ENCODE results near the gene RPL13. TPM values are rescaled to one million over a fixed set of nuclear protein-coding genes. Genes with fewer than 3 reads are reported as not detected.

Gene RPL13
- total and polyA plus RNA-seq, 10 of the 15 experiments (the other 5 are each of a cell fraction or from before 2014, with no cell fraction given) = 386 to 9,428 (median 2,486) TPM

DNA sequence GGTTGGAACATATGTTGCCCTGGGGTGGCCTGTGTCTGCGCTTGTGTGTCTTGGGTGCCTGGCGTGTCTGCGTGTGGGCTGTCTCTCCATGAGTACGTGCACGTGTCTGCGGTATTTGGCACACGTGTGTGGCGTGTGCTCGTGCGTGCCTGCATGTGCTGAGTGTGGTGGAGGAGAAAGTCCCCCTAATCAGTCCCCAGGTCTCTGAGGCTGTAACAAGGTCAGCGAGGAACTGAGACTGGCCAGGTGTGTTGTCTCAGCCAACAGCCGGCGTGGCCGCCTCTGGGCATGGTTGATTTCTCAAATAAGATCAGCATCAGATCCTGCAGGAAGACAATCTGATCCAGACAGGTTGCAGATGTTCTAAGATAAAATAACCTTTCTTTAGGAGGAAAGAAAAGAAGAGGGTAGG, 11.6 kb downstream of the RPL13 start (continued):
- TF ChIP-seq, protein P1, sequence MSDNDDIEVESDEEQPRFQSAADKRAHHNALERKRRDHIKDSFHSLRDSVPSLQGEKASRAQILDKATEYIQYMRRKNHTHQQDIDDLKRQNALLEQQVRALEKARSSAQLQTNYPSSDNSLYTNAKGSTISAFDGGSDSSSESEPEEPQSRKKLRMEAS (IDR thresholded peaks at IDR 0.05; ENCODE audit: low read depth, low read length) = no peak
- no peak for TF ChIP-seq POLR2A (IDR thresholded peaks at IDR 0.05; ENCODE audit: low read depth, low read length)
- TF ChIP-seq TCF12 (IDR thresholded peaks at IDR 0.05; ENCODE audit: low read depth, low read length) = peak; percentile 83
- TF ChIP-seq, protein P2, sequence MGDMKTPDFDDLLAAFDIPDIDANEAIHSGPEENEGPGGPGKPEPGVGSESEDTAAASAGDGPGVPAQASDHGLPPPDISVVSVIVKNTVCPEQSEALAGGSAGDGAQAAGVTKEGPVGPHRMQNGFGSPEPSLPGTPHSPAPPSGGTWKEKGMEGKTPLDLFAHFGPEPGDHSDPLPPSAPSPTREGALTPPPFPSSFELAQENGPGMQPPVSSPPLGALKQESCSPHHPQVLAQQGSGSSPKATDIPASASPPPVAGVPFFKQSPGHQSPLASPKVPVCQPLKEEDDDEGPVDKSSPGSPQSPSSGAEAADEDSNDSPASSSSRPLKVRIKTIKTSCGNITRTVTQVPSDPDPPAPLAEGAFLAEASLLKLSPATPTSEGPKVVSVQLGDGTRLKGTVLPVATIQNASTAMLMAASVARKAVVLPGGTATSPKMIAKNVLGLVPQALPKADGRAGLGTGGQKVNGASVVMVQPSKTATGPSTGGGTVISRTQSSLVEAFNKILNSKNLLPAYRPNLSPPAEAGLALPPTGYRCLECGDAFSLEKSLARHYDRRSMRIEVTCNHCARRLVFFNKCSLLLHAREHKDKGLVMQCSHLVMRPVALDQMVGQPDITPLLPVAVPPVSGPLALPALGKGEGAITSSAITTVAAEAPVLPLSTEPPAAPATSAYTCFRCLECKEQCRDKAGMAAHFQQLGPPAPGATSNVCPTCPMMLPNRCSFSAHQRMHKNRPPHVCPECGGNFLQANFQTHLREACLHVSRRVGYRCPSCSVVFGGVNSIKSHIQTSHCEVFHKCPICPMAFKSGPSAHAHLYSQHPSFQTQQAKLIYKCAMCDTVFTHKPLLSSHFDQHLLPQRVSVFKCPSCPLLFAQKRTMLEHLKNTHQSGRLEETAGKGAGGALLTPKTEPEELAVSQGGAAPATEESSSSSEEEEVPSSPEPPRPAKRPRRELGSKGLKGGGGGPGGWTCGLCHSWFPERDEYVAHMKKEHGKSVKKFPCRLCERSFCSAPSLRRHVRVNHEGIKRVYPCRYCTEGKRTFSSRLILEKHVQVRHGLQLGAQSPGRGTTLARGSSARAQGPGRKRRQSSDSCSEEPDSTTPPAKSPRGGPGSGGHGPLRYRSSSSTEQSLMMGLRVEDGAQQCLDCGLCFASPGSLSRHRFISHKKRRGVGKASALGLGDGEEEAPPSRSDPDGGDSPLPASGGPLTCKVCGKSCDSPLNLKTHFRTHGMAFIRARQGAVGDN (IDR thresholded peaks at IDR 0.05) = peak; percentile 26; the same call in 1 of the 2 replicates
- 0 out of 2 replicates have a peak, but pooled peaks have one; percentile 42 for TF ChIP-seq TCF3 (IDR thresholded peaks at IDR 0.05; ENCODE audit: borderline replicate concordance, insufficient read depth, low read depth, low read length)

DNA sequence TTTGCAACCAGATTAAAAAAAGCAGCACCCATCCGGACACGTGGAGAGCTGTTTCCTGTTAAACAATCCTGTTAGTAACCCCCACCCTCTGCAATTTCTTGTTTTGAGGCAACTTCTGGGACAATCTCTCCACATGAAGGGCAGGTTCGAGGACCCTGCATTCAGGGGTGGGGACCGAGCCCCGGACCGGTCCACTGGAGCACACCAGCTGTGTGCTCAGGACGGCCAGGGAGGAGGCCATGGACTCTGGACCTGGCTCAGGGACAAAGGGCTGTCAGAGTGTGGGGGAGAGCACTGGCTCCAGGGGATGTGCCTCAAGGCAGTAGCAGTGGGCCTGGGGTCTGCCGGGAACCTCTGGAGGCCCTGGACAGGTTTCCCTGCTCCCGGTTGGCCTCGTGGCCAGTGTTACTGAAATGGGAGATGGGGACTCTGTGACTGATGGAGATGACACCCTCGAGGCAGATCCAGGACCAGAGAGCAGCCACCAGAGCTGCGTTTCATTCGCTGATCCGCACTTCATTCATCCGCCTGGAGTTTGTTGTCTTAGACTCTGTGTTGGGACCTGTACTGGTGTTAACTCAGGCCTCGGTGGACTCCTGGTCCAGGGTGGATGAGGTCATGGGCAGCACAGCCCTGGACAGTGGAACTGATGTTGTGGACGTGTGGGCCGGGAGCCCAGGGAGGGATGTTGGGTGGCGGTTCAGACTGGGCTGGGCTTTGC, 12.2 kb downstream of the RPL13 start:
- in situ Hi-C loops (cut with MboI) = no loop called here
- POLR2A ChIA-PET = no interaction called here
- TF ChIP-seq KAT2A (conservative IDR thresholded peaks at IDR 0.05; ENCODE audit: control insufficient read depth, low read depth, low read length) = no peak
- TF ChIP-seq, protein P3, sequence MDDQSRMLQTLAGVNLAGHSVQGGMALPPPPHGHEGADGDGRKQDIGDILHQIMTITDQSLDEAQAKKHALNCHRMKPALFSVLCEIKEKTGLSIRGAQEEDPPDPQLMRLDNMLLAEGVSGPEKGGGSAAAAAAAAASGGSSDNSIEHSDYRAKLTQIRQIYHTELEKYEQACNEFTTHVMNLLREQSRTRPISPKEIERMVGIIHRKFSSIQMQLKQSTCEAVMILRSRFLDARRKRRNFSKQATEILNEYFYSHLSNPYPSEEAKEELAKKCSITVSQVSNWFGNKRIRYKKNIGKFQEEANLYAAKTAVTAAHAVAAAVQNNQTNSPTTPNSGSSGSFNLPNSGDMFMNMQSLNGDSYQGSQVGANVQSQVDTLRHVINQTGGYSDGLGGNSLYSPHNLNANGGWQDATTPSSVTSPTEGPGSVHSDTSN (IDR thresholded peaks at IDR 0.05; ENCODE audit: insufficient replicate concordance, low read depth, low read length) = no peak
- TF ChIP-seq HDGF (IDR thresholded peaks at IDR 0.05) = no peak
- TF ChIP-seq NRF1 (conservative IDR thresholded peaks at IDR 0.05; ENCODE audit: low read depth, low read length) = no peak
- TF ChIP-seq, protein P4, sequence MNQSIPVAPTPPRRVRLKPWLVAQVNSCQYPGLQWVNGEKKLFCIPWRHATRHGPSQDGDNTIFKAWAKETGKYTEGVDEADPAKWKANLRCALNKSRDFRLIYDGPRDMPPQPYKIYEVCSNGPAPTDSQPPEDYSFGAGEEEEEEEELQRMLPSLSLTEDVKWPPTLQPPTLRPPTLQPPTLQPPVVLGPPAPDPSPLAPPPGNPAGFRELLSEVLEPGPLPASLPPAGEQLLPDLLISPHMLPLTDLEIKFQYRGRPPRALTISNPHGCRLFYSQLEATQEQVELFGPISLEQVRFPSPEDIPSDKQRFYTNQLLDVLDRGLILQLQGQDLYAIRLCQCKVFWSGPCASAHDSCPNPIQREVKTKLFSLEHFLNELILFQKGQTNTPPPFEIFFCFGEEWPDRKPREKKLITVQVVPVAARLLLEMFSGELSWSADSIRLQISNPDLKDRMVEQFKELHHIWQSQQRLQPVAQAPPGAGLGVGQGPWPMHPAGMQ (IDR thresholded peaks at IDR 0.05; ENCODE audit: borderline replicate concordance) = no peak
- TF ChIP-seq LARP7 (IDR thresholded peaks at IDR 0.05) = no peak
- TF ChIP-seq, protein P5, sequence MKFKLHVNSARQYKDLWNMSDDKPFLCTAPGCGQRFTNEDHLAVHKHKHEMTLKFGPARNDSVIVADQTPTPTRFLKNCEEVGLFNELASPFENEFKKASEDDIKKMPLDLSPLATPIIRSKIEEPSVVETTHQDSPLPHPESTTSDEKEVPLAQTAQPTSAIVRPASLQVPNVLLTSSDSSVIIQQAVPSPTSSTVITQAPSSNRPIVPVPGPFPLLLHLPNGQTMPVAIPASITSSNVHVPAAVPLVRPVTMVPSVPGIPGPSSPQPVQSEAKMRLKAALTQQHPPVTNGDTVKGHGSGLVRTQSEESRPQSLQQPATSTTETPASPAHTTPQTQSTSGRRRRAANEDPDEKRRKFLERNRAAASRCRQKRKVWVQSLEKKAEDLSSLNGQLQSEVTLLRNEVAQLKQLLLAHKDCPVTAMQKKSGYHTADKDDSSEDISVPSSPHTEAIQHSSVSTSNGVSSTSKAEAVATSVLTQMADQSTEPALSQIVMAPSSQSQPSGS (IDR thresholded peaks at IDR 0.05; ENCODE audit: low read length) = no peak
- TF ChIP-seq BHLHE40 (IDR thresholded peaks at IDR 0.05; ENCODE audit: borderline replicate concordance in 1 of 2, low read depth in 2 of 2, low read length in 1 of 2) = no peak
- no peak for TF ChIP-seq SIN3A (IDR thresholded peaks at IDR 0.05; ENCODE audit: low read depth, low read length)

More for the DNA sequence above, 12.2 kb downstream of the RPL13 start:
- Histone ChIP-seq H3K79me2 (ENCODE audit: control insufficient read depth, insufficient read depth, low read length) (no peaks in the 10 kb centered on the region), H3K9me3 (replicated peaks; ENCODE audit: control insufficient read depth, insufficient read depth, low read length) (no peaks in the 10 kb centered on the region), H3K27ac (ENCODE audit: control insufficient read depth, insufficient read depth) (no peak overlapping the region), H3K4me2 (ENCODE audit: control insufficient read depth, insufficient read depth) (0 out of 2 replicates have a peak overlapping the region, but pooled peaks have one; percentile 38), H3K4me1 (ENCODE audit: control insufficient read depth, insufficient read depth, low read length) (peaks cover 15% of the 10 kb centered on the region), H4K20me1 (ENCODE audit: control insufficient read depth, insufficient read depth) (no peaks in the 10 kb centered on the region), H3K27me3 (replicated peaks in 1 of 2; ENCODE audit: control insufficient read depth in 2 of 2, insufficient read depth in 2 of 2, low read length in 1 of 2) (no peaks in the 10 kb centered on the region; a peak in 1 of 4 replicates), H3K9ac (ENCODE audit: control insufficient read depth, insufficient read depth, low read length) (no peak overlapping the region), H2AFZ (ENCODE audit: control insufficient read depth, low read depth, low read length) (peak overlapping the region; percentile 23; the same call in 1 of the 2 replicates), H3K36me3 (ENCODE audit: control insufficient read depth in 2 of 2, insufficient read depth in 2 of 2, low read length in 1 of 2) (no peaks in the 10 kb centered on the region), H3K4me3 (no peak overlapping the region)
- ChIA-PET CTCF (interaction anchor here (1.1 to 1.4 kb wide), 2 partner anchors 114 to 127 kb away, joined by 3 read pairs; partner anchors contain the start of gene CDK10), SMC1A (ENCODE audit: uncharacterized antibody, unreplicated experiment) (interaction anchor here (0.6 kb wide), 1 partner anchor 273 kb away, joined by 3 read pairs; no protein-coding TSS in a partner anchor), RAD21 (ENCODE audit: unreplicated experiment) (no interaction called here)
- no TSS peak for BruUV-seq (replicated peaks)
- DNase-seq (ENCODE audit: low read depth, low spot score) (no peak), ATAC-seq (no peak), FAIRE-seq (no peak)
- intact Hi-C loops (cut with micrococcal nuclease; ENCODE audit: unreplicated experiment) = no loop called here
- WGBS (ENCODE audit: insufficient coverage, insufficient replicate concordance, low lambda C conversion rate, missing lambda C conversion rate) = 56% methylated on average over 19 of the region's 19 CpGs
